HAP-1 (cell line): ENCODE results near the gene CDK3.
"Not testable (repeated sequence)": the region's sequence is repeated elsewhere in the genome, so short reads cannot be mapped to it uniquely, and the experiment has no call there.

Source experiments
- DNase-seq, 2 experiments: peaks; one replicate each; pipeline ENCODE4 v3.0.0-alpha.2; 2016 to 2020; ENCODE audit warnings: low spot score in 2 of 2
- H3K27me3 ChIP-seq: fragments of 250-450 bp; sonication (Bioruptor Pico); 2 replicates; pipeline ENCODE4 v1.5.1; 2020; ENCODE audit warnings: low read depth, mild to moderate bottlenecking, moderate library complexity
- H3K36me3 ChIP-seq: fragments of 250-450 bp; sonication (Bioruptor Pico); replicated peaks from 2 replicates; pipeline ENCODE4 v1.5.1; 2020; ENCODE audit warnings: mild to moderate bottlenecking
- H3K4me1 ChIP-seq: fragments of 250-450 bp; sonication (Bioruptor Pico); 2 replicates; pipeline ENCODE4 v1.5.1; 2020; ENCODE audit warnings: mild to moderate bottlenecking
- H3K4me3 ChIP-seq: fragments of 250-450 bp; sonication (Bioruptor Pico); 2 replicates; pipeline ENCODE4 v1.5.1; 2020; ENCODE audit warnings: mild to moderate bottlenecking, moderate library complexity
- H3K9me3 ChIP-seq: fragments of 250-450 bp; sonication (Bioruptor Pico); 2 replicates; pipeline ENCODE4 v1.5.1; 2020; ENCODE audit warnings: mild to moderate bottlenecking, moderate library complexity
- in situ Hi-C: fragments of 300-500 bp; cut with MboI; formaldehyde crosslinking; loops from 3 replicates; pipeline ENCODE4 v1.14.3; 2020; ENCODE audit warnings: low sequenced_read_pairs, inconsistent platforms, mixed read lengths

CDK3 gene

GRCh38 chr17:76032073-76032779, 31.6 kb downstream of the CDK3 start:
- Histone ChIP-seq H3K9me3 (no peaks in the 10 kb centered on the region), H3K27me3 (no peaks in the 10 kb centered on the region), H3K36me3 (no peaks in the 10 kb centered on the region), H3K4me3 (no peak overlapping the region), H3K4me1 (no peaks in the 10 kb centered on the region)
- DNase-seq: no peak
- in situ Hi-C loops: no loop called here

DNA sequence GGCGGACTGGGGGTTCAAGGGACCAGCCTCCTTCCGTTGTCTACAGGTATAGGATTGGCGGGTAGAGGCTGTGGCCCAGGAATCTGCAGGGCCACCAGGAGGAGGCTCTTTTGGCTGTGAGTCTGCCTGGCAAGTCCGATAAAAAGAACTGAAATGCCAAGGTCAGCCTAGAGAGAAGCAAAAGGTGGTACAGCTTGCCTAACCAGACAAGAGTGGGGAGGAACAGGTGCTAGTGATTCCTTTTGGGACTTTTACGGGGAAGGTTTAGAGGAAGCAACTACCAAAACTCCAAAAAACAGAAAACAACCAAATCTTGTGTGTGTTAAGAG, 32.1 kb downstream of the CDK3 start:
- Histone ChIP-seq H3K4me1 (no peaks in the 10 kb centered on the region), H3K27me3 (no peaks in the 10 kb centered on the region), H3K9me3 (no peaks in the 10 kb centered on the region), H3K36me3 (no peaks in the 10 kb centered on the region), H3K4me3 (no peak overlapping the region)
- in situ Hi-C loops: no loop called here
- DNase-seq: no peak

- in situ Hi-C loops: no loop called here
- H3K9me3 ChIP-seq: no peaks in the 10 kb centered on the region
- no peaks in the 10 kb centered on the region for H3K4me1 ChIP-seq
- no peak for DNase-seq
- H3K27me3 ChIP-seq: no peaks in the 10 kb centered on the region
- no peaks in the 10 kb centered on the region for H3K36me3 ChIP-seq
- H3K4me3 ChIP-seq: no peak overlapping the region
These were observed 32.5 kb downstream of the CDK3 start for GRCh38 chr17:76033139-76033538.

DNA sequence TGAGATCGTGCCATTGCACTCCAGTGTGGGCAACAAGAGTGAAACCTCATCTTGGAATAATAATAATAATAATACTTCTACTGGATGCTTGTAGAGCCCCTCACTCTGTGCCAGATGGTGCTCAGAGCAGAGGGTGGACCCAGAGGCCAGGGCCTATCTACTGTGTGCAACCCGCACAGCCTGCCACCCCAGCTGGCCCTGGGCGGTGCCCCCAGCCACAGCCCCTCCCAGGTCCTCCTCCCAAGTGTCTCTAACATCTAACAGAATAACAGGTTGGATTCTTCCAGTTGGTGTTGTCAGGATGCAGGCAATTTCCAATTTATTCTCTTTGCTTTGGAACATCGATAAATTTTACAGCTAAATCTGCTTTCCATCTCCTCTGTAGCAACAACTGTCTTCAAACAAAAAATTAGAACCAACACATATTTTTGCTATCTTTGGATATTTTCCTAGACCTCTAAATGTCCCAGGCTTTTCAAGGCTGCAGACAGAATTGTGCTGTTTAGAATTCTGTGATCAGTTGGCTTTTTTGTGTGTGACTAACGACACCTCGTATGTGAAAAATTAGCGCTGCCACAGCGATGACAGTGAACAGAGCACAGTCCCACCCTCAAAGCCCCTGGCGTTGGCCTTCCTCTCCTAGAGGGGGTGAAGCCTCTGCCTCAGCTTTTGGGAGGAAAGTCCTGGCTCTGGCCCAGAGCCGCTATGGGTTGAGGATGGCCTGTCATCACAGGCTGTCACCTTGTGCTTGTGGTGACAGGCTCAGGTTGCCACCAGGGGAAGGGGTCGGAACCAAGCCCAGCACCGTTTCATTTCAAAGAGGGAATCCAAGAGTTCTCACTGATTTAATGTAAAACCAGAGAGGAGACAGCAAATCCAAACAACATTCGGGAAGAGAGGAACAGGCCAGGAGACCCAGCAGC, 34.0 kb downstream of the CDK3 start:
- in situ Hi-C loops: no loop called here
- Histone ChIP-seq H3K4me3 (no peak overlapping the region), H3K9me3 (no peaks in the 10 kb centered on the region), H3K27me3 (no peaks in the 10 kb centered on the region), H3K36me3 (peaks cover 14% of the 10 kb centered on the region), H3K4me1 (no peaks in the 10 kb centered on the region)
- DNase-seq: no peak

- no peak for DNase-seq
These were observed 36.0 kb downstream of the CDK3 start for GRCh38 chr17:76036497-76037261.

DNA sequence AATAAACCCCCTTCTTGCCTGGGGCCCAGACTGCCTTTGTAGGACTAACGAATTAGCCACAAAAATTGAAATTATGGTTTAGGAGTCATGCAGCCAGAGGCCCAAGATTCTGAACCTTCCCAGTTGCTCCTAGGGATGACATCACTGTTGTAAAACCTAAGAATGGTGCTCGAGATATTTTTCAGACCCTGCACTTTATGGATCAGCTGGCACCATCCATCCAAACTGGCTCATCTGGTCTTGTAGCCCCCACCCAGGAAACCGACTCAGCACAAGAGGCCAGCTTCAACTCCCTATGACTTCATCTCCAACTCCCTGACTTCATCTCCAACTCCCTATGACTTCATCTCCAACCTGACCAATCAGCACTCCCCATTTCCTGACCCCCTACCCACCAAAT, 37.4 kb downstream of the CDK3 start:
- in situ Hi-C loops: no loop called here
- H3K4me3 ChIP-seq: no peak overlapping the region
- no peak for DNase-seq
- no peaks in the 10 kb centered on the region for H3K27me3 ChIP-seq
- H3K9me3 ChIP-seq: no peaks in the 10 kb centered on the region
- no peaks in the 10 kb centered on the region for H3K4me1 ChIP-seq
- peaks cover 42% of the 10 kb centered on the region for H3K36me3 ChIP-seq

More at GRCh38 chr17:76036497-76037261, 36.0 kb downstream of the CDK3 start:
- Histone ChIP-seq H3K36me3 (peaks cover 32% of the 10 kb centered on the region), H3K4me3 (no peak overlapping the region), H3K9me3 (no peaks in the 10 kb centered on the region), H3K4me1 (no peaks in the 10 kb centered on the region), H3K27me3 (no peaks in the 10 kb centered on the region)
- in situ Hi-C loops: no loop called here

GRCh38 chr17:76039121-76039520, 38.5 kb downstream of the CDK3 start:
- Histone ChIP-seq H3K4me3 (no peak overlapping the region), H3K36me3 (peaks cover 53% of the 10 kb centered on the region), H3K9me3 (no peaks in the 10 kb centered on the region), H3K4me1 (no peaks in the 10 kb centered on the region), H3K27me3 (no peaks in the 10 kb centered on the region)
- DNase-seq: no peak
- in situ Hi-C loops: no loop called here

DNA sequence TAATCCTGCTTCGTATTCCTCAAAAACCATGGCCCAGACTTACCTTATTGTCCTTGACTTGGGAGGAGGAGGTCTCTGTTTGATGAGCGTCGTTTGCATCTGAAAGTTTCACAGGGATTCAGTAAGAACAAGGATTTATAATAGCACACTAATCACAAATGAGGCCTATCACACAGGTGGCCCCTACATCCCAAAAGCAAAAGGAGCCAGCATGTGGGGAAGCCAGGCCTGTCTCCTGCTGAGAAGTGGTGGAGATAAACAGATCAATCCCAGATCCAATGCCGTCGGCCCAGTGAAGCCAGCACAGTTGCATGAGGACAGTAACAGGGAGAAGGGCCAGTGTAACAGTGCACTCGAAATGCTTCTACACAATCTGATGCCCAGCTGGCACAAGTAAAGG, 39.7 kb downstream of the CDK3 start:
- Histone ChIP-seq H3K36me3 (peaks cover 63% of the 10 kb centered on the region), H3K4me1 (no peaks in the 10 kb centered on the region), H3K27me3 (no peaks in the 10 kb centered on the region), H3K9me3 (no peaks in the 10 kb centered on the region), H3K4me3 (no peak overlapping the region)
- no peak for DNase-seq
- in situ Hi-C loops: no loop called here

DNA sequence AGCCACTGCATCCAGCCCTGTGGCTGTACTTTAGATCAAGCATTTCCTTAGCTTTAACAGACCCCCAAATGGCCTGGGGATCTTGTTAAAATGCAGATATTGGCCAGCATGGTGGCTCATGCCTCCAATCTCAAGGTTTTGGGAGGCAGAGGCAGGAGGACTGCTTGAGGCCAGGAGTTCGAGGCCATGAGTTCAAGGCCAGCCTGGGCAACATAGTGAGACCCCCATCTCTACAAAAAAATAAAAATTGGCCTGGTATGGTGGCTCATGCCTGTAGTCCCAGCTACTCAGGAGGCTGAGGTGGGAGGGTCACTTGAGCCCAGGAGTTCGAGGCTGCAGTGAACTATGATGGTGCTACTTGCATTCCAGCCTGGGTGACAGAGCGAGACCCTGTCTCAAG, 42.2 kb downstream of the CDK3 start:
- H3K9me3 ChIP-seq, H3K4me3 ChIP-seq, in situ Hi-C loops, H3K4me1 ChIP-seq, DNase-seq, H3K27me3 ChIP-seq: not testable (repeated sequence)
- H3K36me3 ChIP-seq: peaks cover 82% of the 10 kb centered on the region

DNA sequence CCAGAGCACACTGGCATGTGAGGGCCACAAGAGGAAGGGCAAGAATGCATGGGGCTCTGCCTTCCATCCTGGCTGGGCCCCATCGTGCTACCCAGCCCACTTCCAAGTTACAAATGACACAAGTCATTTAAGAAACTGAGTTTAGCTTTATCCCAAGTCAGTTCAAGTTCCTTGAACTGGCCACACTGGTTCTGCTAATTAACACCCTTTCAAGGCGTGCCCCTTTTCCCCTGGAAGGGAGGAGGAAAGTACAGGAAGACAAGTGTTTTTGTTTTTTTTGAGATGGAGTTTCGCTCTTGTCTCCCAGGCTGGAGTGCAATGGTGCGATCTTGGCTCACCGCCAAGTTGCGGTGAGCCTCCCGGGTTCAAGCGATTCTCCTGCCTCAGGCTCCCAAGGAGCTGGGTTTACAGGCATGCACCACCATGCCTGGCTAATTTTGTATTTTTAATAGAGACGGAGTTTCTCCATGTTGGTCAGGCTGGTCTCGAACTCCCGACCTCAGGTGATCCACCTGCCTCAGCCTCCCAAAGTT, 43.9 kb downstream of the CDK3 start:
- H3K36me3 ChIP-seq: peaks cover 87% of the 10 kb centered on the region
- H3K9me3 ChIP-seq, in situ Hi-C loops, H3K4me3 ChIP-seq, H3K27me3 ChIP-seq, DNase-seq, H3K4me1 ChIP-seq: not testable (repeated sequence)

DNA sequence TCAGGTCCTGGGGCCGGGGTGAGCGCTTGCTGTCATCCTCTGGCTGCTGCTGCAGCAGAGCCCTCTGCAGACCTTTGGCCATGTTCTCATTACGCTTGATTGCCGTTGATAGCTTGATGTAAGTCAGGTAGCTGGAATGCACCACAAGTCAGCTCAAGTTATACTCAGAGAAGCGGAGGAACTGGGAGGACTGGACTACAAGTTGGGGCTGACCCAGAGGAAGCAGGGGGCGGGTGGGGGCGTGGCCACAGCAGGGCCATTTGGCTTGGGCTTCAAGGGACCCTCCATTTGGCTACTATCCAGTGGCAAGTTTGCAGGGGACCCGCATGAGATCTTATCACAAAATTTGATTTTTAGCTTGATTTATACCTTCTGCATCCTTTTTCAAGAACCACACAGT, 45.4 kb downstream of the CDK3 start:
- no peak for DNase-seq
- Histone ChIP-seq H3K4me3 (no peak overlapping the region), H3K9me3 (no peaks in the 10 kb centered on the region), H3K27me3 (no peaks in the 10 kb centered on the region), H3K4me1 (no peaks in the 10 kb centered on the region), H3K36me3 (peaks cover 87% of the 10 kb centered on the region)
- in situ Hi-C loops: no loop called here

- Histone ChIP-seq H3K36me3 (peaks cover 80% of the 10 kb centered on the region), H3K4me3 (no peak overlapping the region), H3K27me3 (no peaks in the 10 kb centered on the region), H3K4me1 (no peaks in the 10 kb centered on the region), H3K9me3 (no peaks in the 10 kb centered on the region)
- in situ Hi-C loops: no loop called here
- DNase-seq: no peak
These were observed 47.5 kb downstream of the CDK3 start for GRCh38 chr17:76048025-76048605.

GRCh38 chr17:76048711-76049110, 48.1 kb downstream of the CDK3 start:
- peaks cover 75% of the 10 kb centered on the region for H3K36me3 ChIP-seq
- no peaks in the 10 kb centered on the region for H3K4me1 ChIP-seq
- in situ Hi-C loops: no loop called here
- no peak overlapping the region for H3K4me3 ChIP-seq
- H3K9me3 ChIP-seq: no peaks in the 10 kb centered on the region
- no peaks in the 10 kb centered on the region for H3K27me3 ChIP-seq
- DNase-seq: no peak
